GM18498 (cell line): ENCODE measurements around the gene POLR1A.

Experiments
- ATAC-seq: cut with Tn5 transposase; IDR thresholded peaks from one replicate; pipeline ENCODE4 v1.9.1; 2021; ENCODE audit warnings: mild to moderate bottlenecking, moderate library complexity; ENCODE audit not compliant: unreplicated experiment

Gene POLR1A

GRCh38 chr2:86065512-86065911 lies 40.2 kb downstream of the POLR1A start:
- ATAC-seq = no peak

- ATAC-seq = no peak
These were observed 41.7 kb downstream of the POLR1A start for GRCh38 chr2:86064006-86064405.

- no peak for ATAC-seq
These were observed 43.6 kb downstream of the POLR1A start for GRCh38 chr2:86062043-86062442.

- no peak for ATAC-seq
These were observed 48.9 kb downstream of the POLR1A start for GRCh38 chr2:86056590-86057331.

- no peak for ATAC-seq
These were observed 50.4 kb downstream of the POLR1A start for GRCh38 chr2:86055314-86055713.

- no peak for ATAC-seq
These were observed 51.1 kb downstream of the POLR1A start for GRCh38 chr2:86054535-86055082.

- ATAC-seq = no peak
These were observed 52.5 kb downstream of the POLR1A start for GRCh38 chr2:86053166-86053565.

GRCh38 chr2:86052676-86053075 lies 53.0 kb downstream of the POLR1A start:
- ATAC-seq = no peak

GRCh38 chr2:86052265-86052664 lies 53.4 kb downstream of the POLR1A start:
- no peak for ATAC-seq

GRCh38 chr2:86050301-86050700 lies 55.4 kb downstream of the POLR1A start:
- ATAC-seq = no peak

GRCh38 chr2:86049529-86049928 lies 56.2 kb downstream of the POLR1A start:
- ATAC-seq = no peak

GRCh38 chr2:86048888-86049287 lies 56.8 kb downstream of the POLR1A start:
- ATAC-seq = no peak

- no peak for ATAC-seq
These were observed 57.3 kb downstream of the POLR1A start for GRCh38 chr2:86048383-86048701.

GRCh38 chr2:86047575-86048382 lies 57.9 kb downstream of the POLR1A start:
- no peak for ATAC-seq

GRCh38 chr2:86045541-86045940 lies 60.1 kb downstream of the POLR1A start:
- ATAC-seq = no peak

- ATAC-seq = no peak
These were observed 61.1 kb downstream of the POLR1A start for GRCh38 chr2:86044614-86045013.

GRCh38 chr2:86044045-86044444 lies 61.6 kb downstream of the POLR1A start:
- no peak for ATAC-seq

- no peak for ATAC-seq
These were observed 63.2 kb downstream of the POLR1A start for GRCh38 chr2:86042256-86043168.

- no peak for ATAC-seq
These were observed 65.6 kb downstream of the POLR1A start for GRCh38 chr2:86039963-86040655.

- no peak for ATAC-seq
These were observed 66.3 kb downstream of the POLR1A start for GRCh38 chr2:86039178-86039962.
